H1 (cell line): ENCODE data around the gene DCP1B. TPM values are rescaled to one million over a fixed set of nuclear protein-coding genes. Genes with fewer than 3 reads are reported as not detected.

Experiments
- CTCF ChIA-PET: fragments of 300-600 bp; sonication (Branson Sonifier 250); formaldehyde crosslinking; loops from one replicate; lab custom pipeline; 2021; ENCODE audit not compliant: partially characterized antibody; lab: Charles Lee
- POLR2A ChIA-PET: fragments of 300-600 bp; sonication (Branson Sonifier 250); formaldehyde crosslinking; loops from one replicate; lab custom pipeline; 2021; ENCODE audit warnings: inconsistent platforms; ENCODE audit not compliant: partially characterized antibody; lab: Charles Lee
- DNase-seq, 2 experiments: peaks; one replicate each; pipeline versions ENCODE4 v3.0.0 to v3.0.0-alpha.2; 2010 to 2022; ENCODE audit warnings: low spot score in 2 of 2, low read depth in 1 of 2, mixed read lengths in 1 of 2
- FAIRE-seq: peaks from 2 replicates; lab custom pipeline; 2011; peaks lifted over from hg19 to GRCh38; lab: Jason Lieb, UNC
- H2AFZ ChIP-seq: 2 replicates; pipeline ENCODE4 v1.8.1; 2012; ENCODE audit warnings: low read length, inconsistent platforms
- H2AK5ac ChIP-seq: 2 replicates; pipeline ENCODE4 v1.6.1; 2013; ENCODE audit warnings: low read depth, low read length
- H2BK120ac ChIP-seq: replicated peaks from 2 replicates; pipeline ENCODE3; 2013; ENCODE audit warnings: low read depth, low read length, inconsistent platforms
- H2BK12ac ChIP-seq: 2 replicates; pipeline ENCODE4 v1.6.1; 2013; ENCODE audit warnings: low read depth, low read length
- H2BK15ac ChIP-seq: 2 replicates; pipeline ENCODE4 v1.6.1; 2013; ENCODE audit warnings: low read length
- H2BK20ac ChIP-seq: 2 replicates; pipeline ENCODE4 v1.6.1; 2013; ENCODE audit warnings: low read length
- H2BK5ac ChIP-seq: 2 replicates; pipeline ENCODE4 v1.6.1; 2013; ENCODE audit warnings: low read depth, low read length
- H3K14ac ChIP-seq: 2 replicates; pipeline ENCODE4 v1.6.1; 2013; ENCODE audit warnings: inconsistent platforms; ENCODE audit not compliant: insufficient read length
- H3K18ac ChIP-seq: 2 replicates; pipeline ENCODE4 v1.6.1; 2013; ENCODE audit warnings: low read length; ENCODE audit errors: extremely low read depth
- H3K23ac ChIP-seq: 2 replicates; pipeline ENCODE4 v1.6.1; 2013; ENCODE audit warnings: inconsistent platforms; ENCODE audit not compliant: insufficient read length
- H3K23me2 ChIP-seq: 2 replicates; pipeline ENCODE4 v1.6.1; 2013; ENCODE audit warnings: low read depth, low read length
- H3K27ac ChIP-seq: 2 replicates; pipeline ENCODE4 v1.6.1; 2011; ENCODE audit warnings: low read depth, low read length, inconsistent platforms
- H3K27me3 ChIP-seq, 4 experiments: replicated peaks in 1 of 4; 1 replicate in 1 of 4; 2 replicates in 3 of 4; pipeline versions ENCODE4 v1.6.1 to v1.8.1; 2011 to 2013; ENCODE audit warnings: low read length in 3 of 4, mild to moderate bottlenecking in 3 of 4, inconsistent platforms in 2 of 4, mixed read lengths in 2 of 4, moderate library complexity in 1 of 4; ENCODE audit not compliant: control insufficient read depth in 3 of 4, insufficient read depth in 3 of 4; ENCODE audit errors: extremely low read depth in 1 of 4
- H3K36me3 ChIP-seq, 4 experiments: 2 replicates each; pipeline versions ENCODE4 v1.6.1 to v1.8.1; 2011 to 2013; ENCODE audit warnings: mild to moderate bottlenecking in 4 of 4, low read length in 3 of 4, moderate library complexity in 2 of 4, control low read depth in 1 of 4, inconsistent platforms in 1 of 4; ENCODE audit not compliant: insufficient read depth in 4 of 4, control insufficient read depth in 2 of 4
- H3K4ac ChIP-seq: replicated peaks from 2 replicates; pipeline ENCODE3; 2013; ENCODE audit warnings: low read length, low read depth, mixed read lengths, inconsistent platforms; ENCODE audit not compliant: insufficient read length
- H3K4me1 ChIP-seq, 4 experiments: replicated peaks in 1 of 4; 1 replicate in 1 of 4; 2 replicates in 3 of 4; pipeline versions ENCODE4 v1.6.1 to v1.8.1; 2011 to 2013; ENCODE audit warnings: low read length in 3 of 4, inconsistent platforms in 2 of 4, mixed read lengths in 1 of 4; ENCODE audit not compliant: insufficient read depth in 4 of 4, control insufficient read depth in 3 of 4
- H3K4me2 ChIP-seq, 2 experiments: 2 replicates each; pipeline versions ENCODE4 v1.6.1 to v1.8.1; 2011 to 2013; ENCODE audit warnings: low read depth in 2 of 2, low read length in 2 of 2, control low read depth in 1 of 2, inconsistent platforms in 1 of 2, mild to moderate bottlenecking in 1 of 2; ENCODE audit not compliant: insufficient read depth in 1 of 2
- H3K4me3 ChIP-seq, 4 experiments: fragments of 200-600, 300-600 bp in 1 of 4; sonication (generic), shearing (Covaris generic), sonication (Bioruptor Twin) in 1 of 4; 2 replicates each; pipeline versions ENCODE4 v1.5.1 to v1.8.1; 2011 to 2016; ENCODE audit warnings: low read length in 4 of 4, low read depth in 3 of 4, control low read depth in 2 of 4, inconsistent platforms in 2 of 4, mild to moderate bottlenecking in 2 of 4, mixed read lengths in 1 of 4, moderate library complexity in 1 of 4; ENCODE audit not compliant: insufficient read depth in 2 of 4; ENCODE audit errors: extremely low read depth in 1 of 4
- H3K56ac ChIP-seq: replicated peaks from 2 replicates; pipeline ENCODE3; 2013; ENCODE audit warnings: low read depth, mild to moderate bottlenecking, mixed read lengths, low read length, inconsistent platforms; ENCODE audit not compliant: insufficient read length
- H3K79me1 ChIP-seq: 2 replicates; pipeline ENCODE4 v1.6.1; 2013; ENCODE audit warnings: low read depth, low read length, control low read depth
- H3K79me2 ChIP-seq, 2 experiments: 2 replicates each; pipeline versions ENCODE4 v1.6.1 to v1.8.1; 2012 to 2013; ENCODE audit warnings: low read length in 2 of 2, mild to moderate bottlenecking in 2 of 2, inconsistent platforms in 1 of 2; ENCODE audit not compliant: insufficient read depth in 2 of 2, control insufficient read depth in 1 of 2
- H3K9ac ChIP-seq, 4 experiments: replicated peaks in 1 of 4; 1 replicate in 1 of 4; 2 replicates in 3 of 4; pipeline versions ENCODE4 v1.6.1 to v1.8.1; 2011 to 2013; ENCODE audit warnings: low read depth in 3 of 4, low read length in 3 of 4, control low read depth in 2 of 4, mild to moderate bottlenecking in 2 of 4, moderate library complexity in 2 of 4, inconsistent platforms in 1 of 4; ENCODE audit errors: extremely low read depth in 1 of 4
- H3K9me3 ChIP-seq, 2 experiments: 2 replicates each; pipeline versions ENCODE4 v1.6.1 to v1.8.1; 2012 to 2013; ENCODE audit warnings: mild to moderate bottlenecking in 2 of 2, moderate library complexity in 2 of 2, control low read depth in 1 of 2, inconsistent platforms in 1 of 2, low read depth in 1 of 2, low read length in 1 of 2, mixed read lengths in 1 of 2; ENCODE audit not compliant: insufficient read depth in 2 of 2
- H4K20me1 ChIP-seq, 2 experiments: replicated peaks in 1 of 2; 2 replicates each; pipeline versions ENCODE3 to v1.8.1; 2011 to 2013; ENCODE audit warnings: inconsistent platforms in 2 of 2, low read length in 2 of 2, mild to moderate bottlenecking in 1 of 2; ENCODE audit not compliant: insufficient read depth in 2 of 2, control insufficient read depth in 1 of 2
- H4K5ac ChIP-seq: 2 replicates; pipeline ENCODE4 v1.6.1; 2013; ENCODE audit warnings: low read length, low read depth, mixed read lengths, inconsistent platforms; ENCODE audit not compliant: insufficient read length
- H4K8ac ChIP-seq: 2 replicates; pipeline ENCODE4 v1.8.0; 2013; ENCODE audit warnings: mild to moderate bottlenecking, moderate library complexity, low read length, inconsistent platforms; ENCODE audit not compliant: insufficient read depth; ENCODE audit errors: extremely low read depth
- H4K91ac ChIP-seq: replicated peaks from 2 replicates; pipeline ENCODE3; 2013; ENCODE audit warnings: low read length, mixed read lengths, inconsistent platforms; ENCODE audit not compliant: insufficient read length
- JUND ChIP-seq: IDR thresholded peaks from 2 replicates; pipeline ENCODE4 v1.6.1; 2011; ENCODE audit warnings: mild to moderate bottlenecking, improper control_type of control experiment, low read length
- WGBS, 2 experiments: shearing (Covaris generic) in 1 of 2; methylation state at CpG; one replicate each; pipeline versions ENCODE4 v1.1.6 to v1.1.7; 2013 to 2015; ENCODE audit warnings: low lambda C conversion rate in 2 of 2, mixed read lengths in 2 of 2, inconsistent platforms in 1 of 2, low coverage in 1 of 2, missing lambda C conversion rate in 1 of 2; ENCODE audit not compliant: insufficient replicate concordance in 2 of 2, insufficient coverage in 1 of 2, insufficient read length in 1 of 2; ENCODE audit errors: extremely low coverage in 1 of 2, missing lambda C conversion rate in 1 of 2; 5-methylcytosine and 5-hydroxymethylcytosine counted together
- polyA plus RNA-seq, 7 experiments: library from polyadenylated mRNA; depleted of rRNA in 3 of 7; stranded (reverse) in 5 of 7; unstranded in 2 of 7; fragments of >200 nt in 5 of 7; fragments of 200-250 nt in 2 of 7; gene quantifications; 1 replicate in 5 of 7; 2 replicates in 1 of 7; 4 replicates in 1 of 7; pipeline versions ENCODE4 v1.2.1 to v1.2.3, GENCODE V29; 2011 to 2013; ENCODE audit warnings: missing spikeins in 2 of 7, mixed read lengths in 2 of 7
- total RNA-seq: library from RNA; stranded (reverse); fragmentation: NEBNext Ultra II Directional; extraction: Animal tissue kit (Norgen Biotek cat#: 25700); gene quantifications from 2 replicates; pipeline ENCODE4 v1.2.1, GENCODE V29; 2021

The DCP1B gene
- total and polyA plus RNA-seq, 2 of the 8 experiments (the other 6 are each of a cell fraction or from before 2014, with no cell fraction given), result 14.8 to 29.0 TPM

- Histone ChIP-seq H3K18ac (no peak overlapping the region), H3K4me3 (peak overlapping the region in 1 of 4 experiments; percentile 41; a peak in 2 of 8 replicates), H3K9ac (no peak overlapping the region)
- POLR2A ChIA-PET, result interaction anchor here (0.6 to 2.2 kb wide), 3 partner anchors 9 to 1423 kb away, joined by 3 to 10 read pairs (median 3); partner anchors contain the start of gene DCP1B
- TF ChIP-seq JUND, result no peak
- TF ChIP-seq, all 59 proteins: peak for 0
- Histone ChIP-seq H3K4me2 (peak overlapping the region; percentile 50 to 53), H4K5ac (peak overlapping the region; percentile 68), H2BK12ac (no peak overlapping the region), H3K4me1 (peaks cover 0 to 18% (median 9%) of the 10 kb centered on the region in 4 experiments; a peak in 5 of 7 replicates), H3K4ac (no peak overlapping the region), H4K20me1 (no peaks in the 10 kb centered on the region), H3K79me1 (no peaks in the 10 kb centered on the region), H2AK5ac (no peak overlapping the region), H2BK120ac (no peak overlapping the region), H3K23ac (no peak overlapping the region), H2BK15ac (no peak overlapping the region), H3K23me2 (no peaks in the 10 kb centered on the region), H3K9me3 (no peaks in the 10 kb centered on the region), H3K56ac (no peak overlapping the region), H3K14ac (no peak overlapping the region), H4K91ac (no peak overlapping the region), H2AFZ (no peak overlapping the region), H3K36me3 (peaks cover 0 to 32% (median under 1%) of the 10 kb centered on the region in 4 experiments; a peak in 3 of 8 replicates), H4K8ac (no peak overlapping the region), H3K27me3 (no peaks in the 10 kb centered on the region), H2BK5ac (no peak overlapping the region), H3K27ac (no peak overlapping the region), H2BK20ac (no peak overlapping the region), H3K79me2 (peaks cover 0 to 17% of the 10 kb centered on the region in 2 experiments; a peak in 2 of 4 replicates)
- peak; percentile 13 for FAIRE-seq
- CTCF ChIA-PET, result interaction anchor here (0.7 to 6.1 kb wide), 4 partner anchors 9 to 288 kb away, joined by 3 to 43 read pairs (median 4); partner anchors contain the start of gene DCP1B
- 13% methylated on average over 1 of the region's 1 CpG; no CpG with 5 or more reads in 1 of the 2 experiments for WGBS, 2 experiments
- DNase-seq, result no peak
These were observed 9.7 kb downstream of the DCP1B start for GRCh38 chr12:1994429-1995143.
